Lower lobe of right lung (tissue), 2 donors: ENCODE data around the gene PADI4. TPM values are rescaled to one million over a fixed set of nuclear protein-coding genes. Genes with fewer than 3 reads are reported as not detected.

Experiments
- ATAC-seq, 2 donors: fragments of 200-7000 bp; cut with Tn5 transposase; one replicate each; pipeline ENCODE4 v1.9.1; 2020 to 2022; ENCODE audit warnings: mild to moderate bottlenecking in 2 of 2, moderate library complexity in 2 of 2
- DNase-seq: peaks from one replicate; pipeline ENCODE4 v3.0.0-alpha.2; 2020
- H3K27ac ChIP-seq: fragments of 200-600 bp; one replicate; pipeline ENCODE4 v1.8.0; 2022
- H3K27me3 ChIP-seq: fragments of 200-600 bp; one replicate; pipeline ENCODE4 v1.8.0; 2022; ENCODE audit warnings: low read depth
- H3K36me3 ChIP-seq: fragments of 200-600 bp; one replicate; pipeline ENCODE4 v1.8.0; 2022; ENCODE audit warnings: mild to moderate bottlenecking
- H3K4me1 ChIP-seq: fragments of 200-600 bp; one replicate; pipeline ENCODE4 v1.8.0; 2022
- H3K4me3 ChIP-seq: fragments of 200-600 bp; one replicate; pipeline ENCODE4 v1.8.0; 2022; ENCODE audit warnings: mild to moderate bottlenecking
- H3K9me3 ChIP-seq: fragments of 200-600 bp; one replicate; pipeline ENCODE4 v1.8.0; 2022
- intact Hi-C: fragments of 100-400 bp; cut with DNase I; formaldehyde crosslinking; loops from one replicate; pipeline ENCODE4 v1.11.0; 2022
- total RNA-seq: library from RNA; stranded (reverse); fragmentation: NEBNext Ultra II Directional; extraction: Animal tissue kit (Norgen Biotek cat#: 25700); gene quantifications from one replicate; pipeline ENCODE4 v1.2.1, GENCODE V29; 2021
- TF ChIP-seq, protein P1 (sequence below): fragments of 200-600 bp; IDR thresholded peaks from one replicate; pipeline ENCODE4 v1.8.0; 2022; ENCODE audit warnings: antibody characterized with exemption, mild to moderate bottlenecking
- donor health status: DM: no; HTN: yes; CAD: no; lungs with severe emphysema.

The PADI4 gene
- total RNA-seq, 1 donor from 2014 or later: 7.2 TPM

DNA sequence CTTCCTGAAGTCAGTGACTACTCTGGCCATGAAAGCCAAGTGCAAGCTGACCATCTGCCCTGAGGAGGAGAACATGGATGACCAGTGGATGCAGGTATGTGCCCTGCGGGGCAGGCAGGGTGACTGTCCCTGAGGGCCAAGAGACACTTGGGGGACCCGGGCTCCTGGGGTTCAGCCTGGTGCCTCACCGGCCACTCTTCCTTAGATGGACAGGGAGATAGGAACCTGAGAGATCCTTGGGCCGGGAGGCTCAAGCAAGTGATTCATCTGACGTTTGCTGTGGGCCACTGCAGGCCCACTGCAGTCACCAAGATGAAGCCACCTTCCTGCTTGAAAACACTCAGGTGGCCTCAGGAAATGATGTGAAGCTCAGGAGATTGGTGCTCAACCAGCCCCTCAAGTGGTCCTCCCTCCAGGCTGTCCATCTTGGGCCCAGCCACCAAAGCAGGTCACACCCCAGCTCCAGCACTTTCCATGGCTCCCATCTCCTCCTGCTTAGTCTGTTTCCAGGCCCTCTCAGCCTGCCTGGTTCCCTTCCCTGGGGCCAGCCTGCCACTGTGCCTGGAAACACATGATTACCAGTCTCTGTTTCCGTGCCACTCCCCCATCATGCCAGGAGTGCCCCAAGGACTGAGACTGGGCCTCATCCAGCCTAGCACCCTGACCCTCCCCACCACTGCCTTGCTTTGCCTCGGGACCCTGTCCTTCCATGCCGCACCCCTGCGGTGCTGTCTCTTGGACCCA, 38.2 kb downstream of the PADI4 start:
- Histone ChIP-seq H3K9me3 (no peaks in the 10 kb centered on the region), H3K4me1 (no peaks in the 10 kb centered on the region), H3K4me3 (no peak overlapping the region), H3K36me3 (no peaks in the 10 kb centered on the region), H3K27ac (no peak overlapping the region), H3K27me3 (peaks cover 35% of the 10 kb centered on the region)
- DNase-seq (no peak), ATAC-seq (no peak)
- TF ChIP-seq, protein P1, sequence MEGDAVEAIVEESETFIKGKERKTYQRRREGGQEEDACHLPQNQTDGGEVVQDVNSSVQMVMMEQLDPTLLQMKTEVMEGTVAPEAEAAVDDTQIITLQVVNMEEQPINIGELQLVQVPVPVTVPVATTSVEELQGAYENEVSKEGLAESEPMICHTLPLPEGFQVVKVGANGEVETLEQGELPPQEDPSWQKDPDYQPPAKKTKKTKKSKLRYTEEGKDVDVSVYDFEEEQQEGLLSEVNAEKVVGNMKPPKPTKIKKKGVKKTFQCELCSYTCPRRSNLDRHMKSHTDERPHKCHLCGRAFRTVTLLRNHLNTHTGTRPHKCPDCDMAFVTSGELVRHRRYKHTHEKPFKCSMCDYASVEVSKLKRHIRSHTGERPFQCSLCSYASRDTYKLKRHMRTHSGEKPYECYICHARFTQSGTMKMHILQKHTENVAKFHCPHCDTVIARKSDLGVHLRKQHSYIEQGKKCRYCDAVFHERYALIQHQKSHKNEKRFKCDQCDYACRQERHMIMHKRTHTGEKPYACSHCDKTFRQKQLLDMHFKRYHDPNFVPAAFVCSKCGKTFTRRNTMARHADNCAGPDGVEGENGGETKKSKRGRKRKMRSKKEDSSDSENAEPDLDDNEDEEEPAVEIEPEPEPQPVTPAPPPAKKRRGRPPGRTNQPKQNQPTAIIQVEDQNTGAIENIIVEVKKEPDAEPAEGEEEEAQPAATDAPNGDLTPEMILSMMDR: no peak
- intact Hi-C loops: no loop called here

DNA sequence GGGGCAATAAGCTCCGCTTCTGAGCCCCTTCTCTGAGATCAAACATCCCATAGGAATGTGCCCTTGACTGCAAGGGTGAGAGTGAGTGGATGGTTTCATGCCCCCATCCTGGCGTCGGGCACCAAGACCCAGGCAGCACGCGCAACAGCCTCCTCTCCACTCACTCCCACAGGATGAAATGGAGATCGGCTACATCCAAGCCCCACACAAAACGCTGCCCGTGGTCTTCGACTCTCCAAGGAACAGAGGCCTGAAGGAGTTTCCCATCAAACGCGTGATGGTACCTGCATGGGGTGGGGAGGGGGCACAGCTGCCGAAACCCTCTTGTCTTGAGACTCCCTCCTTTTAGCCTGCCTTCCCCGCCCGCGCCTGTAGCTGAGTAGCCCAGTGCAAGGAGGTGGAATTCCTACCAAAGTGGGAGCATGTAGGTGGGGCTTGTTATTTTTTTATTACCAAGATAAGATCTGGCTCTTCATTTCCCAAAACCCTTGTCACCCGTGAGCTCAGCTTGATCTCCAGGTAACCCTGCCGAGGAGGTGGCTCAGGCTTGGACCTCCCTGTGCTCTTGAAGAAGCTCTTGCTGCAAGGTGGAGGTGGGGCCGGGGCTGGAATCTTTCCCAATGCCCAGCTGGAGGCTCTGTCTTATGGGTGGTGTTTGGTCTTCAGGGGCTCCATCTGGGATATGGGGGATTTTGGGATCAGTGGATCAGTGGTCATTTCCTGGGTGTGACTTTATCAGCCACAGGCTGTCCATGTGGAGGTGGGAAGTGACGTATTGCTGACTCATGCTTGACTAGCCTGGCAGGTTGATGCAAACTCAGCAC, 40.0 kb downstream of the PADI4 start:
- peak; percentile 26 for DNase-seq

DNA sequence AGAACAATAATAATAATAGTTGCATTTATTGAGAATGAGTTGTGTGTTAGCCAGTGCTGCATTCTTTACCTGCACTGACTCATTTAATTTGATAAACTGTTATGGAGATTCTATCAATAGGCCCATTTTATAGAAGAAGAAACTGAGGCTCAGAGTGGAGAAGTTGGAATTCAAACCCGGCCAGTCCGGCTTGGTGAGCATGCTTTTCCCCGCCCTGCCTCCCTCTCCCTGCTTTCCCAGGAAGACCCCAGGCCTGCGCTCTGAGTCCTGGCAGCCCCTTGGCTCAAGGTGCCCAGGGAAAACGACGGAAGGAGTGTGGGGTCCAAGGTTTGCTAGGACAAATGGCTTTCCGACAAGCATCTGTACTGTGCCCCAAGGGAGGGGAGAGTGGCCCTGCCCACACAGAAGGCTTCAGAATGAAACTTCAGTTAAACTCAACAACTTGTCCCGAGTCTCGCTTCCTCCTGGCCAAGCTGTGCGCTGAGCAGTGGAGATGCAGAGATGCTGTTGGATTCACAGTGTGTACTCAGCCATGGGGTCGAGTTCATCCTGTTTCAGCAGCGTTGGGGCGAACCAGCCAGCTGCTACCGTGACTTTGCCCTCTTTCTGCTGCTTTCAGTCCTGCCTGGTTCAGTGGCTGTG, 40.7 kb downstream of the PADI4 start:
- Histone ChIP-seq H3K4me1 (no peaks in the 10 kb centered on the region), H3K27ac (no peak overlapping the region), H3K27me3 (peaks cover 29% of the 10 kb centered on the region), H3K4me3 (no peak overlapping the region), H3K36me3 (no peaks in the 10 kb centered on the region), H3K9me3 (no peaks in the 10 kb centered on the region)
- TF ChIP-seq, protein P1: no peak
- no peak for ATAC-seq
- peak; percentile 9 for DNase-seq
- intact Hi-C loops: no loop called here

More for the DNA sequence above, 40.0 kb downstream of the PADI4 start:
- TF ChIP-seq, protein P1: no peak
- Histone ChIP-seq H3K4me3 (no peak overlapping the region), H3K27ac (no peak overlapping the region), H3K27me3 (peaks cover 29% of the 10 kb centered on the region), H3K9me3 (no peaks in the 10 kb centered on the region), H3K4me1 (no peaks in the 10 kb centered on the region), H3K36me3 (no peaks in the 10 kb centered on the region)
- ATAC-seq: no peak
- intact Hi-C loops: no loop called here

DNA sequence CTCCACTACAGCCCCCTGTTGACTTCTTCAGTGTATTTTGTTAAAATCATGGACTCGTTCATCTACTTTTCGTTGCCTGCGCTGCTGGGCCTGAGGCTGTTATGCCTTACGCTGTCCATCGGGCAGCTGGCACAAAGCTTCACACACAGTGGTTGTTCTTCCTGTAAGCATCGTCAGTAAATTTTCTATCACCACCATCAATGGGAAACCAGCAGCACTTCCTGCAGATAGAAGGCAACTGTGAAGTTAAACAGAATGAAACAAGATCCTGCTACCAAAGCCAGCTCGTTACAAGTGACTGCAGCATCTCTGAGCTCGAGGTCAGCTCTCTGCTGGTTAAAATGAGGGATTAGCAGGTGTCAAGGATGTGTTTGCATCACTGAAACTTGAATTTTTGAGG, 42.1 kb downstream of the PADI4 start:
- H3K27ac ChIP-seq: no peak overlapping the region
- H3K27me3 ChIP-seq: peaks cover 33% of the 10 kb centered on the region
- intact Hi-C loops: no loop called here
- ATAC-seq (no peak), DNase-seq (no peak)
- H3K4me3 ChIP-seq: no peak overlapping the region
- H3K9me3 ChIP-seq: no peaks in the 10 kb centered on the region
- no peaks in the 10 kb centered on the region for H3K4me1 ChIP-seq
- TF ChIP-seq, protein P1: no peak
- no peaks in the 10 kb centered on the region for H3K36me3 ChIP-seq

DNA sequence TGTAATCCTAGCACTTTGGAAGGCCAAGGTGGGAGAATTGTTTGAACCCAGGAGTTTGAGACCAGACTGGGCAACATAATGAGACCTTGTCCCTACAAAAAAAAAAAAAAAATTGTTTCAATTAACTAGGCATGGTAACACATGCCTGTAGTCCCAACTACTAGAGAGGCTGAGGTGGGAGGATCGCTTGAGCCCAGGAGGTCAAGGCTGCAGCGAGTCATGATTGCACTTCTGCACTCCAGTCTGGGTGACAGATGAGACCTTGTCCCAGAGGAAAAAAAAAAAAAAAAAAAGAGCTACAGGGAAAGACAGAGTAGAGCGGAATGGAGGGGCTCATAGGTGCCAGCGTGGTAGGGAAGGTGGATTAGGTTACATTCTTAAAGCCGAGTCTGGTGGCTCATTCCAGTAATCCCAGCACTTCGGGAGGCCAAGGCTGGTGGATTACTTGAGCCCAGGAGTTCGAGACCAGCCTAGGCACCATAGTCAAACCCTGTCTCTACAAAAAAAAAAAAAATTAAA, 43.0 kb downstream of the PADI4 start:
- intact Hi-C loops: no loop called here

More for the DNA sequence above, 43.0 kb downstream of the PADI4 start:
- TF ChIP-seq, protein P1: no peak
- no peaks in the 10 kb centered on the region for H3K4me1 ChIP-seq
- no peaks in the 10 kb centered on the region for H3K36me3 ChIP-seq
- ATAC-seq (no peak), DNase-seq (no peak)
- no peak overlapping the region for H3K27ac ChIP-seq
- H3K27me3 ChIP-seq: peaks cover 28% of the 10 kb centered on the region
- H3K4me3 ChIP-seq: no peak overlapping the region
- no peaks in the 10 kb centered on the region for H3K9me3 ChIP-seq
